Ishikawa (cell line): ENCODE data around the gene SYCP2.

Source experiments
- CEBPB ChIP-seq: IDR thresholded peaks from 2 replicates; pipeline ENCODE4 v1.6.1; 2012
- FOXM1 ChIP-seq: IDR thresholded peaks from 2 replicates; pipeline ENCODE4 v1.6.1; 2012; ENCODE audit warnings: low read depth, borderline replicate concordance
- MAX ChIP-seq: IDR thresholded peaks from 2 replicates; pipeline ENCODE4 v1.6.1; 2012
- NFIC ChIP-seq: IDR thresholded peaks from 2 replicates; pipeline ENCODE4 v1.6.1; 2012
- TAF1 ChIP-seq: IDR thresholded peaks from 2 replicates; pipeline ENCODE4 v1.6.1; 2012; ENCODE audit warnings: low read depth, mild to moderate bottlenecking
- TEAD4 ChIP-seq: IDR thresholded peaks from 2 replicates; pipeline ENCODE4 v1.6.1; 2012
- ZBTB7A ChIP-seq: IDR thresholded peaks from 2 replicates; pipeline ENCODE4 v1.6.1; 2012; ENCODE audit warnings: low read depth

GRCh38 chr20:59933296-59933848, at the start of gene SYCP2:
- no peak for TF ChIP-seq FOXM1
- TF ChIP-seq TAF1: no peak
- no peak for TF ChIP-seq TEAD4
- TF ChIP-seq MAX: no peak
- no peak for TF ChIP-seq CEBPB
- no peak for TF ChIP-seq ZBTB7A
- no peak for TF ChIP-seq NFIC
